ENCODE data around the gene AHDC1. TPM values are rescaled to one million over a fixed set of nuclear protein-coding genes. Genes with fewer than 3 reads are reported as not detected.

Gene AHDC1
- polyA plus RNA-seq, 1 donor, result 19.5 TPM

DNA sequence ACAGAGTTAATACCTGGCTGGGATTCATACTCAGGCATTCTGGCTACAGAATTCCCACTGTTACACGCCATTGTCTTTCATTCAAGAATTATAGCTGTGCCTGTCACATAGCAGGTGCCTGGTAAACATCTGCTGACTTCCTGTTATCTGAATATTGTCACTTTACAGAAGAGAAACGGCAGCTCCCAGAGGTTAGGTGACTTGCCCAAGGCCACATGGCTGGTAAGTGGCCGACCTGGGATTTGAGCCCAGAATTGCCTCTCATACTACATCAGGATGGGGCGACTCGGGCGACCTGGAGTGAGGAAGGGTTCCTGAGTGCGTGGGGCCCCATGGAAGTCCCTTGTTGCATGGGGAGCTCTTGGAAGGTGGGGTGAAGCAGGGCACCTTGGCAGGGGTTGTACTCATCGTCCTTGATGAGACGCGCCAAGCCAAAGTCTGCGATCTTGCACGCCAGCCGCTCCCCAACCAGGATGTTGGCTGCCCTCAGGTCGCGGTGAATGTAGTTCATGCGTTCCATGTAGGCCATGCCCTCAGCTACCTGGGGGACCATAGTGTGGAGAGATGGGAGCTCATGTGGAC is 10.2 kb upstream of the AHDC1 start:
- Histone ChIP-seq H3K4me1 (ENCODE audit: control insufficient read depth, insufficient read depth, low read length) (peaks cover 8% of the 10 kb centered on the region), H3K4me3 (ENCODE audit: low read length) (no peak overlapping the region), H3K36me3 (ENCODE audit: control insufficient read depth, insufficient read depth, low read length) (no peaks in the 10 kb centered on the region), H3K9me3 (ENCODE audit: control insufficient read depth, low read depth, low read length) (no peaks in the 10 kb centered on the region), H3K27ac (ENCODE audit: low read length) (no peak overlapping the region), H3K27me3 (ENCODE audit: control insufficient read depth, insufficient read depth, low read length) (no peaks in the 10 kb centered on the region)
- no CpG with 5 or more reads among the region's 16 CpGs for WGBS (ENCODE audit: insufficient coverage, low lambda C conversion rate)
- no peak for DNase-seq

DNA sequence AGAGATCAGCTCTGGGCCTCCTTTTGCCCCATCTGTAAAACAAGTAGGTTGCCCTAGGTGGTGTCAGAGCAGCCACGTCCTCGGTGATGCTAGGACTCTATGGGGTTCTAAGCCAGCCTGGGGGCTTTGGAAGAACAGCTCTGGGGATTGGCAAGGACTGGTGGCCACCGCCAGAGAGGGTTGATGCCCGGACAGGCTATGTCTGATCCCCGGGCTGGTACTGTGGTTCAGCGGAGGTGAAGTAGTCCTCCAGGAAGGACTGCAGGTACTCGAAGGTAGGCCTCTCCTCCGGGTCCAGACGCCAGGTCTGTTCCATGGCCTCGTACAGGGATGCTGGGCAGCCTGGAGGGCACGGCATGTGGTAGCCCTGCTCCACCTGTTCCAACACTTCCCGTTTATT is 8.8 kb upstream of the AHDC1 start:
- Histone ChIP-seq H3K4me1 (ENCODE audit: control insufficient read depth, insufficient read depth, low read length) (peaks cover 8% of the 10 kb centered on the region), H3K36me3 (ENCODE audit: control insufficient read depth, insufficient read depth, low read length) (no peaks in the 10 kb centered on the region), H3K9me3 (ENCODE audit: control insufficient read depth, low read depth, low read length) (no peaks in the 10 kb centered on the region), H3K4me3 (ENCODE audit: low read length) (no peak overlapping the region), H3K27ac (ENCODE audit: low read length) (no peak overlapping the region), H3K27me3 (ENCODE audit: control insufficient read depth, insufficient read depth, low read length) (no peaks in the 10 kb centered on the region)
- no CpG with 5 or more reads among the region's 12 CpGs for WGBS (ENCODE audit: insufficient coverage, low lambda C conversion rate)
- DNase-seq, result no peak

DNA sequence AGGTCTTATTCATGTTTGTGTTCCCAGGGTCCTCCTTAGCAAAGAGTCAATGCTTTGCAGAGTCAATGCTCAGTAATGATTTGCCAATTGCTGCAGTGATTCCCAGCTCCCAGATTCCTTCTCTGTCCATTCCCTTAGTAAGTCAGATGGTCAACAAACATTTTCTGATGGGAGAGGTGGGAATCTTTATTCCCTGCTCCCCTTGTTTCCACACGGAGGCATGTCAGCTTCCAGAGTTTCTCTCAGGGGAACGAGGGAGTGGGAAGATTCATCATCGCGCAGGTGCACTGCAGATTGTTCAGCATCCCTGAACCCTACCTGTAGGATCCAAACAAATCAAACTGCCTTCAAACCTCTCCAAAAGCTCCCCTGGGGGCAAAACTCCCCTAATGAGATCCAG is 7.5 kb upstream of the AHDC1 start:
- DNase-seq, result no peak
- Histone ChIP-seq H3K4me3 (ENCODE audit: low read length) (no peak overlapping the region), H3K4me1 (ENCODE audit: control insufficient read depth, insufficient read depth, low read length) (peaks cover 19% of the 10 kb centered on the region), H3K27me3 (ENCODE audit: control insufficient read depth, insufficient read depth, low read length) (no peaks in the 10 kb centered on the region), H3K27ac (ENCODE audit: low read length) (no peak overlapping the region), H3K36me3 (ENCODE audit: control insufficient read depth, insufficient read depth, low read length) (no peaks in the 10 kb centered on the region), H3K9me3 (ENCODE audit: control insufficient read depth, low read depth, low read length) (no peaks in the 10 kb centered on the region)
- WGBS (ENCODE audit: insufficient coverage, low lambda C conversion rate), result no CpG with 5 or more reads among the region's 4 CpGs

DNA sequence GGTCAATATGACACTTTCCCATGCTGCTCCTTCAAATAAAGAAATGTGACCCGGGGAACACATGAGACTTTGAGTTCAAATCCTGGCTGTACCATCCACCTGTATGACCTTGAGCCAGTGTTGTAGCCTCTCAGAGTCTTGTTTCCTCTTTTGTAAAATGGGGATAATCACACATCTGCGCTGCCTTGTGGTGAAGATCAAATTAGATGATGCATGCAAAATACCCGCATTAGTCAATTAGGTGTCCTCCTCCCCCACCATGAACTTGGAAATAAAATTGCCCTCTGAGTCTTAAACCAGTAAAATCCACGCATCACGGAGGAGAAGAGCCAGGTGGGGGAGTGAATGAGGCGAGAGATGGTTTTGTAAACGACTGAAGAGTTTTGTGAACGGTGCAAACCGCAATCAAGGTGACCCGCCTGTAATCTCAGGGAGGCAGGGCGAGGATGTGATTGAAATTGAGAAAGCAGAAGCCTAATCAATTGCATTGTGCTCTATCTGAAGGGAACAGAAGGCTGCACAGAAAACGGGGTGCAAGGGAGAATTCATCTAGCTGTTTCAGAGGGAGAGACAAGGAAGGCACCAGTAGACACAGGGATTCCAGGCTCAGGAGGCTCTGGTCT is 5.8 kb upstream of the AHDC1 start:
- H3K36me3 ChIP-seq (ENCODE audit: control insufficient read depth, insufficient read depth, low read length), result no peaks in the 10 kb centered on the region
- no peaks in the 10 kb centered on the region for H3K9me3 ChIP-seq (ENCODE audit: control insufficient read depth, low read depth, low read length)
- H3K27me3 ChIP-seq (ENCODE audit: control insufficient read depth, insufficient read depth, low read length), result no peaks in the 10 kb centered on the region
- H3K27ac ChIP-seq (ENCODE audit: low read length), result no peak overlapping the region
- no peak overlapping the region for H3K4me3 ChIP-seq (ENCODE audit: low read length)
- no peak for DNase-seq
- WGBS (ENCODE audit: insufficient coverage, low lambda C conversion rate), result 33% methylated on average over 1 of the region's 12 CpGs
- peaks cover 24% of the 10 kb centered on the region for H3K4me1 ChIP-seq (ENCODE audit: control insufficient read depth, insufficient read depth, low read length)

DNA sequence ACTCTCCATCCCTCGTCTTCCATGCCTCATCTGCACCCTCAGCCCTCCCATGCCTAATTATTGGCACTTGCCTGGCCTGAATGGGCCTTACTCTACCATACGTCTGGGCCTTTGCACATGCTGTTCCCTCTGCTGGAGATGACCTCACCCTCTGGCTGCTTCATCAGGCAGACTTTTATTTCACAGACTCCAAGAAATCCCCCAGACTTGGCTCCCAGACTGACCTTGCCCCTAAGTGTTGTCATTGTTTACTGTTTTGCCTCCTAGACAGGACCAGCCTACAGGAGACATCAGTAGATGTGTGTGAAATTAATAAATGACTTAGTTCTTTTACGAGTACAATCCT is 5.2 kb upstream of the AHDC1 start:
- H3K27ac ChIP-seq (ENCODE audit: low read length), result no peak overlapping the region
- no peaks in the 10 kb centered on the region for H3K36me3 ChIP-seq (ENCODE audit: control insufficient read depth, insufficient read depth, low read length)
- H3K4me3 ChIP-seq (ENCODE audit: low read length), result no peak overlapping the region
- no peaks in the 10 kb centered on the region for H3K27me3 ChIP-seq (ENCODE audit: control insufficient read depth, insufficient read depth, low read length)
- DNase-seq, result no peak
- peaks cover 18% of the 10 kb centered on the region for H3K4me1 ChIP-seq (ENCODE audit: control insufficient read depth, insufficient read depth, low read length)
- H3K9me3 ChIP-seq (ENCODE audit: control insufficient read depth, low read depth, low read length), result no peaks in the 10 kb centered on the region
- no CpG with 5 or more reads among the region's 3 CpGs for WGBS (ENCODE audit: insufficient coverage, low lambda C conversion rate)

DNA sequence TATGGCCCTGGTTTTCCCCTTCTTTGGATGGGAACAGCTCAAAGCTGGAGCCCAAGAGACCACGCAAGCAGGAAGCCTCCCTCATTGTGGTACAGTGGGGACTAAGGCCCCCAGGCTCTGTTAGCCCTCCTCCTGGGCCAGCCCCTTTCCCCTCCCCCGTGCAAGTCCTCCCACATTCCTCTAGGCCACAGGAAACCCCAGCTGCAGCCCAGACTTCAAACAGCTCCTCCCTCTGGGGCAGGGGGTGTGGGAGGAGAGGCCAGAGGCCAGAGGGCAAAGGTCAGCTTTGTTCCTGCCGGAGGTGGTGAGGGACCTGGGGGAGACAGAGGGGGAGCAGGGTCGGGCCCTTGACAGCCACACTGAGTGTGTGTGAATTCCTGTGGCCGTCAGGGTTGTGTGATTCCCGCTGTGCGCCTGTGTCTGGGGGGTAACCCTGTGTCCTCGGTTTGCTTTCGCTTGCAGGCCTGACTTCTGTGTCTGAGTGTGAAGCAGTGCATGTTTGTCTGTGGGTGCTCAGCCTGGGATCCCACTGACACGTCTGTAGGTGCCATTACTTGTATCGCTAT is 3.4 kb upstream of the AHDC1 start:
- DNase-seq, result peak in 1 of 2 donors; percentile 57
- Histone ChIP-seq H3K4me1 (ENCODE audit: control insufficient read depth, insufficient read depth, low read length) (peaks cover 19% of the 10 kb centered on the region), H3K27me3 (ENCODE audit: control insufficient read depth, insufficient read depth, low read length) (no peaks in the 10 kb centered on the region), H3K9me3 (ENCODE audit: control insufficient read depth, low read depth, low read length) (no peaks in the 10 kb centered on the region), H3K36me3 (ENCODE audit: control insufficient read depth, insufficient read depth, low read length) (no peaks in the 10 kb centered on the region), H3K4me3 (ENCODE audit: low read length) (no peak overlapping the region), H3K27ac (ENCODE audit: low read length) (no peak overlapping the region)
- WGBS (ENCODE audit: insufficient coverage, low lambda C conversion rate), result no CpG with 5 or more reads among the region's 11 CpGs

DNA sequence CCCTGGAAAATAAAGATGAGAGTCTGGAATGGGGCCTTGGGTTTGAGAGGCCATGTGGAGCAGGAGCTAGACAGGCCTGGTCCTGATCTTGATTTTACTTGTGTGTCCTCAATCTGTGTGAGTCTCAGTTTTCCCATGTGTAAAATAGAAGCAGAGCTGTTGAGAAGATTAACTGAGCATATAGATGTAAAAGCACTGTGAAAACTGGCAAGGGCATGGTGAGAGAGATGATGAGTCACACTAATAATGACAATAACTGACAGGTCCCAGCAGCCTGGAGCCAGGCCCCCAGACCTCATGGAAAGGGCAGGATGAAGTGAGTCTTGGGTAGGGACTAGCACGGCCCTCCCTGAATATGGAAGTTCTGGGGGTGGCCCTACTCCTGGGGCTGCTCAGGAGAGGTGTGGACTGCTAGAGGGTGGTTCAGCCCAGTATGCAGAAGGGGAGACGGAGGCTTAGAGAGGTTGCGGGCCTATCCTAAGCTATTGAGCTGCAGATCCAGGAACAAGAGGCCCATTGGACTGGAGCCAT is 2.8 kb upstream of the AHDC1 start:
- no peaks in the 10 kb centered on the region for H3K27me3 ChIP-seq (ENCODE audit: control insufficient read depth, insufficient read depth, low read length)
- no CpG with 5 or more reads among the region's 3 CpGs for WGBS (ENCODE audit: insufficient coverage, low lambda C conversion rate)
- H3K4me1 ChIP-seq (ENCODE audit: control insufficient read depth, insufficient read depth, low read length), result peaks cover 25% of the 10 kb centered on the region
- no peaks in the 10 kb centered on the region for H3K9me3 ChIP-seq (ENCODE audit: control insufficient read depth, low read depth, low read length)
- DNase-seq, result no peak
- no peaks in the 10 kb centered on the region for H3K36me3 ChIP-seq (ENCODE audit: control insufficient read depth, insufficient read depth, low read length)
- no peak overlapping the region for H3K4me3 ChIP-seq (ENCODE audit: low read length)
- H3K27ac ChIP-seq (ENCODE audit: low read length), result no peak overlapping the region

DNA sequence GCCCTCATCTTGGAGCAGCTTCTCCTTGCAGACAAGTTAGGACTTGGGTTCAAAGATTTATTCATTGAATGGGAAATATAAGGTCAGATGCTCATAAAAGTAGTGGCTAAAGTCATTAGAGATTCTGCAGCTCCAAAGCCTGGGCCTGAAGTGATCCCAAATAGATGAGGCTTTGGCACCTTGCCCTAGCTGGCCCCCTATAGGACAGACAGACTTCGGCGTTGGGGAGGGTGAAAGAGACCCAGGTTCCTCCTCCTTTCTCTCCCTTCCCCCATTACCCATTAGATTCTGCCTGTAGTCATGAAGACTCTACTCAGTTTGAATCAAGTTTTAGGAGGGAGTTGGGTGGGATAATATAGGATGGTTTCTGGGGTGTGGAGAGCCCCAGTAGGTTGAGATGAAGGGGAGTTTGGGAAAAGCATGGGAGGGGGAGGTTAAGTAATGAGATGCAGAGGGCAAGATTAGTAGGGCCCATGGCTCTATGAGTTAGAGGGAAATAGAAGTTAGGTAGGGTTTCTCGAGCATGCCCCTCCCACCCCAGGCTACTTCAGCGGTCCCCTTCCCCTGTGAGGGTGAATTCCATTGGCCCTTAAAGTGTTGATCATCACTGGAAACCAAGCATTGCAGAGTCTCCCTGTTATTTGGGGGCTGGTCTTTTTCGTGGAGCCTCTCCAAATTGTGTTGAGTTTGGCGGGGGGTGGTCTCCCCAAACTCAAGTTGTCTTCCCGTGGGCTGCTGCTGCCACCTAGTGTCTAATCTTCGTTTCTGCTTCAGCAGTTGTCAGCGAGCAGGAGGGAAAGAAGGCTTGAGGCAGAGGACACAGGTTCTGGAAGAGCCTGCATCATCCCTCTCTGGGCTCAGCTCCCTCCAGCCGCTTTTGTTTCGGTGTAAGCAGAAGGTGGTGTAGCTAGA is 2.1 kb upstream of the AHDC1 start:
- peak in 1 of 2 donors; percentile 45 for DNase-seq
- H3K4me3 ChIP-seq (ENCODE audit: low read length), result no peak overlapping the region
- H3K27ac ChIP-seq (ENCODE audit: low read length), result no peak overlapping the region
- no peaks in the 10 kb centered on the region for H3K36me3 ChIP-seq (ENCODE audit: control insufficient read depth, insufficient read depth, low read length)
- H3K4me1 ChIP-seq (ENCODE audit: control insufficient read depth, insufficient read depth, low read length), result peaks cover 32% of the 10 kb centered on the region
- H3K9me3 ChIP-seq (ENCODE audit: control insufficient read depth, low read depth, low read length), result no peaks in the 10 kb centered on the region
- no peaks in the 10 kb centered on the region for H3K27me3 ChIP-seq (ENCODE audit: control insufficient read depth, insufficient read depth, low read length)
- no CpG with 5 or more reads among the region's 11 CpGs for WGBS (ENCODE audit: insufficient coverage, low lambda C conversion rate)

DNA sequence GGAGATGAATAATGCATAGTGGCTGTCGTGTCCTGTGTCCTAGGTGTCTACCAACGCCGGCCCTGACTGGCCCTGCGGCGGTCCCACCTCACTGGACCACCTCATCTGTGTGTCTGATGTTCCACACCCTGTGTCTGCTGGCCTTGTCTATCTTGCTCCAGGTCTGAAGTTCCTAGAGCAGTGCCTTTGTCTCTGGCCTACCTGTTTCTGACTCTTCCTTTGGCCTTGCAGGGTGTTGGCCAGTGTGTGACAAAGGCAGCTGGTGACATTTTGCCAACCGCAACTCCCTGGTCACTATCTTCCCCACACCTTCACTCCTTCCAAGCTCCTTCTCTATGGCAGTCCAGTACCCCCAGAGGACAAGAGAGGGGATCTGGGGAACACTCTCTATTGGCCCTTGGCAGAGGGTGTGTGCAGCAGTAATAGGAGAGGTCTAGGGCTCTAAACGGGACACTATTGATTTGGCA is 1.4 kb upstream of the AHDC1 start:
- no CpG with 5 or more reads among the region's 7 CpGs for WGBS (ENCODE audit: insufficient coverage, low lambda C conversion rate)
- no peak for DNase-seq
- H3K9me3 ChIP-seq (ENCODE audit: control insufficient read depth, low read depth, low read length), result no peaks in the 10 kb centered on the region
- H3K4me1 ChIP-seq (ENCODE audit: control insufficient read depth, insufficient read depth, low read length), result peaks cover 34% of the 10 kb centered on the region
- H3K27ac ChIP-seq (ENCODE audit: low read length), result no peak overlapping the region
- no peaks in the 10 kb centered on the region for H3K27me3 ChIP-seq (ENCODE audit: control insufficient read depth, insufficient read depth, low read length)
- no peak overlapping the region for H3K4me3 ChIP-seq (ENCODE audit: low read length)
- H3K36me3 ChIP-seq (ENCODE audit: control insufficient read depth, insufficient read depth, low read length), result no peaks in the 10 kb centered on the region

DNA sequence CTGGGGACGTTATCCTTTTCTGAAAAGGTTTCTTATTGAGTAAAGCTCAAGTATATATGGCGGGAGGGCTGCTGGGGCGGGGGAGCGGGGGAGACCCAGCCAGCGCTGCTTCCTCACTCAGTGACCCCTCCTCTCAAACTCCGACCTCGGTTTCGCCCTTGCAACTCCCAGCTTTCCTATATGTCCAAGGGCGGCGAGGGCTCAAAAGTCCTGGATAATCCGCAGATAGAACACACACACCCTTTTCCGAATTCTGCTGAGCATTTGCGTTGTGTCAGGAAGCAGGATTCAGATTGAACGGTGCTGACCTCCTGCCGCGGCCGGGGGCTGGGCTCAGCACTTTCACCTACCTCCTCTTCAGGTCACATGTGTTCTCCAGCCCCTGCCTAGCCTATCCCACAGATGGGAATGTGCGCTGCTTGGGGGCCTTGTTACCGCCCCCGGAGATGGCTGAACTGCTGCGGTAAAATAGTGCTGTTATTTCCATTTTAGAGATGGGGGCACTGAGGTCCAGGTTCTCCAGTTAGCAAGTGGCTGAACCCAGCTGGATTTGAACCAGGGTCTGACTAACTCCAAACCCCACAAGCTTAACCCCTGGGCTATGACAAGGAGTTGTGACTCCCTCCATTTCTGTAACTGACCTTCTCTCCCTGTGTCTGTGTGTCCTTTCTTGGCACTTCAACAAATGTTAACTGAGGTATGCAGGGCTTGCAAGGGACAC is 795 bp upstream of the AHDC1 start:
- no CpG with 5 or more reads among the region's 21 CpGs for WGBS (ENCODE audit: insufficient coverage, low lambda C conversion rate)
- H3K36me3 ChIP-seq (ENCODE audit: control insufficient read depth, insufficient read depth, low read length), result no peaks in the 10 kb centered on the region
- DNase-seq, result no peak
- peaks cover 40% of the 10 kb centered on the region for H3K4me1 ChIP-seq (ENCODE audit: control insufficient read depth, insufficient read depth, low read length)
- H3K4me3 ChIP-seq (ENCODE audit: low read length), result peak overlapping the region; percentile 84
- no peaks in the 10 kb centered on the region for H3K9me3 ChIP-seq (ENCODE audit: control insufficient read depth, low read depth, low read length)
- H3K27me3 ChIP-seq (ENCODE audit: control insufficient read depth, insufficient read depth, low read length), result no peaks in the 10 kb centered on the region
- H3K27ac ChIP-seq (ENCODE audit: low read length), result no peak overlapping the region

Data from large intestine (tissue), 3 donors.